Measurements from ENCODE around the gene TTC9B. TPM values are rescaled to one million over a fixed set of nuclear protein-coding genes. Genes with fewer than 3 reads are reported as not detected.
"Not testable (repeated sequence)": the region's sequence is repeated elsewhere in the genome, so short reads cannot be mapped to it uniquely, and the experiment has no call there.

Gene TTC9B
- total RNA-seq, 1 donor = not detected

- no peak for TF ChIP-seq CTCF (IDR thresholded peaks at IDR 0.05; ENCODE audit: insufficient read depth, low read length)
- no peak for DNase-seq (ENCODE audit: low read depth)
- no peak overlapping the region for H3K4me3 ChIP-seq (ENCODE audit: low read depth, low read length)
Observed at GRCh38 chr19:40174092-40174491, 44.1 kb downstream of the TTC9B start.

- DNase-seq (ENCODE audit: low read depth); H3K4me3 ChIP-seq (ENCODE audit: low read depth, low read length): not testable (repeated sequence)
Observed at GRCh38 chr19:40171293-40171692, 46.9 kb downstream of the TTC9B start.

- not testable (repeated sequence) for H3K4me3 ChIP-seq (ENCODE audit: low read depth, low read length); DNase-seq (ENCODE audit: low read depth)
Observed at GRCh38 chr19:40170303-40170989, 47.7 kb downstream of the TTC9B start.

GRCh38 chr19:40169482-40170302 lies 48.5 kb downstream of the TTC9B start:
- not testable (repeated sequence) for DNase-seq (ENCODE audit: low read depth); H3K4me3 ChIP-seq (ENCODE audit: low read depth, low read length)

Other genes with a start within 250 kb of the TTC9B start
- 24.2 and 85.2 TPM in 2 replicates for gene PSMC4, start 247.2 kb downstream of the TTC9B start, total RNA-seq (ENCODE audit: low replicate concordance)
- gene ZNF546, start 221.3 kb downstream of the TTC9B start, total RNA-seq (ENCODE audit: low replicate concordance) = 7.1 and 9.7 TPM in 2 replicates
- gene ZNF780B, start 162.2 kb downstream of the TTC9B start, total RNA-seq (ENCODE audit: low replicate concordance) = 18.9 and 23.1 TPM in 2 replicates
- gene ZNF780A, start 127.4 kb downstream of the TTC9B start, total RNA-seq (ENCODE audit: low replicate concordance) = 10.1 and 15.9 TPM in 2 replicates
- gene MAP3K10, start 27.0 kb downstream of the TTC9B start, total RNA-seq (ENCODE audit: low replicate concordance) = 5.0 and 8.0 TPM in 2 replicates
- 0.33 TPM in 1 of 2 replicates, not detected in the other for gene CCNP, start 8.3 kb upstream of the TTC9B start, total RNA-seq (ENCODE audit: low replicate concordance)
- 124 and 132 TPM in 2 replicates for gene AKT2, start 67.0 kb upstream of the TTC9B start, total RNA-seq (ENCODE audit: low replicate concordance)
- 1.2 and 9.1 TPM in 2 replicates for gene C19orf47, start 130.0 kb upstream of the TTC9B start, total RNA-seq (ENCODE audit: low replicate concordance)
- gene PLD3, start 130.3 kb upstream of the TTC9B start, total RNA-seq (ENCODE audit: low replicate concordance) = 179 and 252 TPM in 2 replicates
- 0.18 TPM in 1 of 2 replicates, not detected in the other for gene HIPK4, start 171.8 kb upstream of the TTC9B start, total RNA-seq (ENCODE audit: low replicate concordance)
- gene PRX, start 195.0 kb upstream of the TTC9B start, total RNA-seq (ENCODE audit: low replicate concordance) = 2.0 and 10.2 TPM in 2 replicates
- gene SERTAD1, start 207.6 kb upstream of the TTC9B start, total RNA-seq (ENCODE audit: low replicate concordance) = 13.8 and 18.2 TPM in 2 replicates
- 6.2 and 24.4 TPM in 2 replicates for gene SERTAD3, start 226.0 kb upstream of the TTC9B start, total RNA-seq (ENCODE audit: low replicate concordance)
- gene BLVRB, start 247.4 kb upstream of the TTC9B start, total RNA-seq (ENCODE audit: low replicate concordance) = 71.5 and 77.2 TPM in 2 replicates
- gene SPTBN4, start 248.6 kb upstream of the TTC9B start, total RNA-seq (ENCODE audit: low replicate concordance) = 3.5 and 9.5 TPM in 2 replicates

All from fibroblast of the aortic adventitia (primary cell).